ENCODE results near the gene IGFLR1. TPM values are rescaled to one million over a fixed set of nuclear protein-coding genes. Genes with fewer than 3 reads are reported as not detected.

IGFLR1 gene
- total RNA-seq, 1 experiment from 2014 or later = 9.9 TPM

DNA sequence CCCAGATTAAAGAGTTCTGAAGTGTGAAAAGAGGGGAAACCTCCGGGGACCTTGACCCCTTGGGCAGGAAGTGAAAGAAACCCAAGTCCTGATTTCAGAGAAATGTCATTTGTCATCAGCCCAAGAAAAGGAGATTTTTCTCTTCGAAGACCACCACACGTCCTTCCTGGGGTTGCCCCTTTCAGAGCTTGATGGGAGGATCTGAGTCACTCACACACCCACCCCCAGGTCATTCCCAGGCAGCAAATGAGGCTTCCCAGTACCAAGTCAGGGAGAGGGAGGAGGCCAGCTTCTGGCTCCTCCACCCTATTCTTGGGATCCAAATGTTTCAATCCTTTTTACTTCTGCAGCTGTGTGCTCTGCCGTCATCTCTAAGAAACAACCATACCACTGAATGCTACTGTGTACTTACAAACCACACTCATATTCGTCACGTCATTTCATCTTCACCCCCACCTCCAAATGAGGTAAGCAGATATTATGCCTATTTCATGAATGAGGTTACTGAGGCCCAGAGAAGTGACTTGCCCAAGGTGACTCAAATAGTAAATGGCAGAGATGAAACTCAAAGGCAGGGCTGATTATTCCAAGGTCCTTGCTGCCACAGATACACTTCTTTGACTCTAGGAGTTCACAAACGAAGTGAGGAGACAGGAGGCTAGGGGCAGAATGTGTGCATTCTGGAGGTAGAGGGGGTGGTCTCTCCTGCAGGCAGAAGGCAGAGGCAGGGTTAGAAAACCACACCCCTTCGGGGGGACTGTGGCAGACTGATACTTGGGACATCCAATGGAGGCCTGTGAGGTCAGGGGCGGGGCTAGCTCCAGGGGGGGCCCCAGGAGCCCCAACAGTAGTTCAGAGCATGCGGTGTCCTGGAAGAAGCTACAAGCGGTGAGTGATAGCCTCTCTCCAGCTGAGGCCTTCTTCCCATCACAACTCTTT, 29.4 kb downstream of the IGFLR1 start:
- peak; percentile 46 for DNase-seq (ENCODE audit: low spot score)
- peaks cover 41% of the 10 kb centered on the region for H3K4me1 Mint-ChIP-seq
- no peaks in the 10 kb centered on the region for H3K36me3 Mint-ChIP-seq
- TF ChIP-seq ZBTB21 (CRISPR knock-in tag; IDR thresholded peaks at IDR 0.05; ENCODE audit: borderline replicate concordance) (no peak), NFE2L1 (CRISPR knock-in tag; IDR thresholded peaks at IDR 0.05) (no peak), HMGA2 (CRISPR knock-in tag; IDR thresholded peaks at IDR 0.05) (no peak)
- ChIA-PET POLR2A (interaction anchor here (1.3 to 4.0 kb wide), 2 partner anchors 10 to 28 kb away, joined by 3 to 14 read pairs; partner anchors contain the start of gene ZBTB32), CTCF (interaction anchor here (1.2 to 2.4 kb wide), 4 partner anchors 10 to 203 kb away, joined by 3 to 8 read pairs (median 7); no protein-coding TSS in a partner anchor)
- ATAC-seq = no peak
- no peaks in the 10 kb centered on the region for H3K9me3 Mint-ChIP-seq
- no peak overlapping the region for H3K27ac Mint-ChIP-seq
- peaks cover 8% of the 10 kb centered on the region for H3K27me3 Mint-ChIP-seq (ENCODE audit: low read depth)
- no peak overlapping the region for H3K4me3 Mint-ChIP-seq

DNA sequence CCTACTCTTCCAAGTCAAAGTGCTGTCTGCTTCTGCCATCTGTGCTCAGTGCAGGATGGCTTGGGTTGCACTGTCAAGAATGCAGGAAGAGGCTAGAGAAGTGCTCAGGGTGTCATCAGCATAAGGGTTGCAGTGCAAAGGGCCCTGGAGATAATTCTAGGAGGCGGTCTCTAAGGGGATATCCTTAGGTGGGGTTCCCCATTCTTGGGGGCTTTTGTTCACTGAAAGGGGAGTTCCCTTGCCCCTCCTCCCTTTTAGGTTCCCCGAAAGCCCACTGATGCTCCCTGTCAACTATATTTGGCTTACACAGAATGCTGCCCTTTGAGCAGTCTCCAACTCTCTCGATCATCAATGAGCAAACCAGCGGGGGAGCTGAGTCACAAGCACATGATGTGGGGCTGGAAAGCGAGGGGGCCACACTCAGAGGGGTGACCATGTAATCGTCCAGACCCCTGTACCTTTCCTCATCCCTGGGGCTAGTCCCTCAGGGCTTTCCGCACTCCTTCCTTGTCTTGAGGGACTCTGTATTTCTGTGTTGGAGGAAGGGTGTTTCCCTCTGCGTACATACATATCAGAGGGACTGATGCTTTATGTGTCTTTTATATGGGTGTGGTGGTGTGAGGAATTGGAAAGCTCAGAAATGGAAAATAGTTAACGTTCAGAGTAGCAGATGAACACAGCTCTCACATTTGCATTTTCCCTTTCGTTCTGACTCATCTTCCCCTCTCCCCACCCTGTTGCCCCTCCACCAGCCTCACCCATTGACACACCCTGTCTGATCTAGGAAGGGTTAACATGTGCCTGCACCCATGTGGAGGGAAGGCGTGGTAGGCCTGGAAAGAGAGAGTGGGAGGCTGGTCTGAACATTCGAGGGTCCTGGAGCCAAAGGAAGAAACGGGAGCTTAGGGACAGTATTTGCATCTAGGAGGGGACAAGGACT, 31.2 kb downstream of the IGFLR1 start:
- H3K4me1 Mint-ChIP-seq = peaks cover 38% of the 10 kb centered on the region
- DNase-seq (ENCODE audit: low spot score) (no peak), ATAC-seq (no peak)
- no peak overlapping the region for H3K4me3 Mint-ChIP-seq
- no peaks in the 10 kb centered on the region for H3K9me3 Mint-ChIP-seq
- peak overlapping the region; percentile 13; the same call in 1 of the 2 replicates for H3K27ac Mint-ChIP-seq
- no peaks in the 10 kb centered on the region for H3K36me3 Mint-ChIP-seq
- ChIA-PET POLR2A (interaction anchor here (4.0 kb wide), 1 partner anchor 8 kb away, joined by 14 read pairs; the partner anchor contains the start of gene ZBTB32), CTCF (interaction anchor here (0.5 to 1.4 kb wide), 6 partner anchors 9 to 233 kb away, joined by 3 to 7 read pairs (median 3); no protein-coding TSS in a partner anchor)
- peaks cover 16% of the 10 kb centered on the region for H3K27me3 Mint-ChIP-seq (ENCODE audit: low read depth)
- TF ChIP-seq KAT7 (CRISPR knock-in tag; IDR thresholded peaks at IDR 0.05; ENCODE audit: borderline replicate concordance) (no peak), ZNF281 (CRISPR knock-in tag; IDR thresholded peaks at IDR 0.05) (no peak), FOXP4 (CRISPR knock-in tag; IDR thresholded peaks at IDR 0.05) (no peak), FOXP1 (CRISPR knock-in tag; IDR thresholded peaks at IDR 0.05; ENCODE audit: borderline replicate concordance) (no peak), NR1H2 (CRISPR knock-in tag; IDR thresholded peaks at IDR 0.05) (no peak), NFYB (CRISPR knock-in tag; conservative IDR thresholded peaks at IDR 0.05; ENCODE audit: low read depth) (no peak), ESRRA (CRISPR knock-in tag; IDR thresholded peaks at IDR 0.05; ENCODE audit: borderline replicate concordance) (no peak), TEAD4 (CRISPR knock-in tag; IDR thresholded peaks at IDR 0.05) (no peak)
- TF ChIP-seq, protein P1, sequence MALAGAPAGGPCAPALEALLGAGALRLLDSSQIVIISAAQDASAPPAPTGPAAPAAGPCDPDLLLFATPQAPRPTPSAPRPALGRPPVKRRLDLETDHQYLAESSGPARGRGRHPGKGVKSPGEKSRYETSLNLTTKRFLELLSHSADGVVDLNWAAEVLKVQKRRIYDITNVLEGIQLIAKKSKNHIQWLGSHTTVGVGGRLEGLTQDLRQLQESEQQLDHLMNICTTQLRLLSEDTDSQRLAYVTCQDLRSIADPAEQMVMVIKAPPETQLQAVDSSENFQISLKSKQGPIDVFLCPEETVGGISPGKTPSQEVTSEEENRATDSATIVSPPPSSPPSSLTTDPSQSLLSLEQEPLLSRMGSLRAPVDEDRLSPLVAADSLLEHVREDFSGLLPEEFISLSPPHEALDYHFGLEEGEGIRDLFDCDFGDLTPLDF (CRISPR knock-in tag; IDR thresholded peaks at IDR 0.05) = no peak
- TF ChIP-seq, protein P2, sequence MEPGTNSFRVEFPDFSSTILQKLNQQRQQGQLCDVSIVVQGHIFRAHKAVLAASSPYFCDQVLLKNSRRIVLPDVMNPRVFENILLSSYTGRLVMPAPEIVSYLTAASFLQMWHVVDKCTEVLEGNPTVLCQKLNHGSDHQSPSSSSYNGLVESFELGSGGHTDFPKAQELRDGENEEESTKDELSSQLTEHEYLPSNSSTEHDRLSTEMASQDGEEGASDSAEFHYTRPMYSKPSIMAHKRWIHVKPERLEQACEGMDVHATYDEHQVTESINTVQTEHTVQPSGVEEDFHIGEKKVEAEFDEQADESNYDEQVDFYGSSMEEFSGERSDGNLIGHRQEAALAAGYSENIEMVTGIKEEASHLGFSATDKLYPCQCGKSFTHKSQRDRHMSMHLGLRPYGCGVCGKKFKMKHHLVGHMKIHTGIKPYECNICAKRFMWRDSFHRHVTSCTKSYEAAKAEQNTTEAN (CRISPR knock-in tag; IDR thresholded peaks at IDR 0.05) = no peak
- TF ChIP-seq, protein P3, sequence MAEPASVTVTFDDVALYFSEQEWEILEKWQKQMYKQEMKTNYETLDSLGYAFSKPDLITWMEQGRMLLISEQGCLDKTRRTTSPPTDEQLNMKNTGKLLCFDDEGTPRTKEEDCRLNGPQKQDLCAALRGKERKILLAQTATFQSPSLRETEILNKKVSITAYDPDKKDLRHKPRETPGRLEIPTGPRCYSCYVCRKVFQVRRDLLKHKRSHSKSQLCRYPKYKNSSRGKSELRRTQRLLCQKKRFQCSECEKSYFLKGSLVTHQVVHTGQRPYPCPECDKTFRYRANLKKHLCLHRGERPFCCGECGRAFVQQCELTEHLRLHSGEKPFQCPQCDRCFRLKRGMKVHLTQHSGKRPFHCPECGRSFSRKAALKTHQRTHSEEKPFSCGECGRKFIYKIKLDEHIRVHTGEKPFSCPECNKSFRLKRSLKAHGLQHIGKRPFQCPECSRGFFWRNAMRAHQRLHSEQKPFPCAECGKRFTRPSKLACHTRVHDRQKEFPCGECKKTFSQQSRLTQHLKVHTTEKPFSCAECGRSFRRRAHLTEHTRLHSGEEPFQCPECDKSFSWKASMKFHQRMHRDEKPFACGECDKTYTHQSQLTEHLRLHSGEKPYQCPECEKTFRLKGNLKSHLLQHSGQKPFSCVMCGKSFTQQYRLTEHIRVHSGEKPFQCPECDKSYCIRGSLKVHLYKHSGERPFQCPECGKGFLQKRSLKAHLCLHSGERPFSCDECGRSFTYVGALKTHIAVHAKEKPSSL (CRISPR knock-in tag; conservative IDR thresholded peaks at IDR 0.05) = no peak
